Astrocyte (in vitro differentiated cells and primary cell): ENCODE data around the gene TRIM44. TPM values are rescaled to one million over a fixed set of nuclear protein-coding genes. Genes with fewer than 3 reads are reported as not detected.
"Not testable (repeated sequence)": the region's sequence is repeated elsewhere in the genome, so short reads cannot be mapped to it uniquely, and the experiment has no call there.

Experiments used
- DNase-seq: peaks from one replicate; pipeline ENCODE4 v3.0.0-alpha.2; 2010; ENCODE audit warnings: low read depth
- FAIRE-seq: peaks from 2 replicates; lab custom pipeline; 2011; peaks lifted over from hg19 to GRCh38; lab: Jason Lieb, UNC
- H2AFZ ChIP-seq: 2 replicates; pipeline ENCODE4 v1.6.0; 2012; ENCODE audit warnings: low read depth, low read length, inconsistent platforms
- H3K27ac ChIP-seq: 2 replicates; pipeline ENCODE4 v1.5.1; 2011; ENCODE audit warnings: low read depth, low read length, inconsistent platforms
- H3K27me3 ChIP-seq: 2 replicates; pipeline ENCODE4 v1.6.0; 2011; ENCODE audit warnings: low read length, inconsistent platforms; ENCODE audit not compliant: insufficient read depth
- H3K36me3 ChIP-seq: 2 replicates; pipeline ENCODE4 v1.5.1; 2011; ENCODE audit warnings: low read length, inconsistent platforms; ENCODE audit not compliant: insufficient read depth
- H3K4me1 ChIP-seq: 2 replicates; pipeline ENCODE4 v1.5.1; 2011; ENCODE audit warnings: low read length, inconsistent platforms; ENCODE audit not compliant: insufficient read depth
- H3K4me2 ChIP-seq: 2 replicates; pipeline ENCODE4 v1.6.0; 2012; ENCODE audit warnings: low read length, inconsistent platforms
- H3K4me3 ChIP-seq: 2 replicates; pipeline ENCODE4 v1.5.1; 2011; ENCODE audit warnings: low read depth, mild to moderate bottlenecking, low read length, inconsistent platforms; ENCODE audit not compliant: insufficient read depth
- H3K79me2 ChIP-seq: 2 replicates; pipeline ENCODE4 v1.6.0; 2012; ENCODE audit warnings: mild to moderate bottlenecking, low read length, inconsistent platforms; ENCODE audit not compliant: insufficient read depth
- H3K9ac ChIP-seq: 2 replicates; pipeline ENCODE4 v1.6.0; 2012; ENCODE audit warnings: mild to moderate bottlenecking, low read length, inconsistent platforms
- H3K9me3 ChIP-seq: 2 replicates; pipeline ENCODE4 v1.5.1; 2012; ENCODE audit warnings: low read depth, mild to moderate bottlenecking, low read length, inconsistent platforms; ENCODE audit not compliant: insufficient read depth
- H4K20me1 ChIP-seq: 2 replicates; pipeline ENCODE4 v1.6.0; 2012; ENCODE audit warnings: low read length, inconsistent platforms; ENCODE audit not compliant: insufficient read depth
- H3K27ac Mint-ChIP-seq: one replicate; pipeline ENCODE4 v1.8.0; 2021; ENCODE audit warnings: mild to moderate bottlenecking, mixed read lengths; ENCODE audit not compliant: unreplicated experiment
- H3K27me3 Mint-ChIP-seq: one replicate; pipeline ENCODE4 v1.8.0; 2021; ENCODE audit warnings: low read depth, mixed read lengths; ENCODE audit not compliant: unreplicated experiment
- H3K36me3 Mint-ChIP-seq: one replicate; pipeline ENCODE4 v1.8.0; 2021; ENCODE audit warnings: low read depth, mixed read lengths; ENCODE audit not compliant: unreplicated experiment
- H3K4me1 Mint-ChIP-seq: one replicate; pipeline ENCODE4 v1.8.0; 2021; ENCODE audit warnings: low read depth, mixed read lengths; ENCODE audit not compliant: unreplicated experiment
- H3K4me3 Mint-ChIP-seq: one replicate; pipeline ENCODE4 v1.8.0; 2021; ENCODE audit warnings: mild to moderate bottlenecking, moderate library complexity, mixed read lengths; ENCODE audit not compliant: unreplicated experiment
- H3K9me3 Mint-ChIP-seq: one replicate; pipeline ENCODE4 v1.8.0; 2021; ENCODE audit warnings: mild to moderate bottlenecking, mixed read lengths; ENCODE audit not compliant: unreplicated experiment
- EZH2 ChIP-seq: IDR thresholded peaks from 2 replicates; pipeline ENCODE4 v1.6.1; 2012; ENCODE audit warnings: mild to moderate bottlenecking, low read length, inconsistent platforms; ENCODE audit not compliant: insufficient read depth
- total RNA-seq: library from RNA; stranded (reverse); gene quantifications from 2 replicates; pipeline ENCODE4 v1.2.1, GENCODE V29; 2021
- TF ChIP-seq, protein P1 (sequence below): IDR thresholded peaks from 2 replicates; pipeline ENCODE4 v1.5.1; 2011; ENCODE audit warnings: low read depth, mild to moderate bottlenecking, inconsistent platforms, low read length, moderate library complexity; ENCODE audit not compliant: insufficient read depth

Gene TRIM44
- total RNA-seq, 1 donor from 2014 or later, result 61.0 TPM

DNA sequence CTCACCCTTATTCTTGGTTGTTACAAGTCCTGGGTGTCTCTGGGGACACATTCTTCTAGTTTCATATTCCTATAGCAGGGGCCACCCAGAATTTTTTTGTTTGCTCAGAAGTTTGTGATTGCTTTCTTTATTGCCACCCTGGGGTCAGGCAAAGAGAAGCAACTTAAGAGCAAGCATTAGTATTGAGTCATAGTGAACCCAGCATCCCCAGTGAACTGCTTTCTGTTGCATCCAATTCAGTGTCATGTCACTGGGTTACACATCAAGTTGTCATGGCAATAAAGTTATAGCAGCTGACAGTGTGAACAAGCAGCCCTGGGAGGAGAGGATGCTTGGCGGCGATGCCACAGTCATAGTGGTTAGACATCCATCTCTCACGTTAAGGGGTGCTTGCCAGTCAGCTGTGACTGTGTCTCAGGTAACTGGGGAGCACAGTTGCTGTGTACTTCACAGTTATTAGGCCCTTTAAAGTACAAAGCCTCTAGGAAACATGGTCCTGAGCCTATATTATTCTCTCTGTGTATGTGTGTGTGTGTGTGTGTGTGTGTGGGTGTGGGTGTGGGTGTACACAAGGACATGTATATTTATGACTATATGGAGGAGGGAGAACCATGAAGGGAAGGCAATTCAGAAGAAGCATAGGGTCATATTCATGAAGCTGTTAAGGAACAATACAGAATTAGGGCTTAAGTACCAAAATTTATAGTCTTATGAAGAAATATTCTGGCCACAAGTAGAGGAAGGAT lies 52.5 kb downstream of the TRIM44 start:
- H3K9me3 ChIP-seq, result no peaks in the 10 kb centered on the region
- no peak overlapping the region for H3K4me2 ChIP-seq
- H3K27me3 ChIP-seq, result no peaks in the 10 kb centered on the region
- peaks cover 94% of the 10 kb centered on the region for H4K20me1 ChIP-seq
- no peak overlapping the region for H3K27ac Mint-ChIP-seq
- H3K9ac ChIP-seq, result no peak overlapping the region
- no peak overlapping the region for H3K4me3 ChIP-seq
- peaks cover 66% of the 10 kb centered on the region for H3K79me2 ChIP-seq
- H3K9me3 Mint-ChIP-seq, result no peaks in the 10 kb centered on the region
- peaks cover 3% of the 10 kb centered on the region for H3K4me1 Mint-ChIP-seq
- FAIRE-seq (no peak), DNase-seq (peak; percentile 26)
- TF ChIP-seq, protein P1, sequence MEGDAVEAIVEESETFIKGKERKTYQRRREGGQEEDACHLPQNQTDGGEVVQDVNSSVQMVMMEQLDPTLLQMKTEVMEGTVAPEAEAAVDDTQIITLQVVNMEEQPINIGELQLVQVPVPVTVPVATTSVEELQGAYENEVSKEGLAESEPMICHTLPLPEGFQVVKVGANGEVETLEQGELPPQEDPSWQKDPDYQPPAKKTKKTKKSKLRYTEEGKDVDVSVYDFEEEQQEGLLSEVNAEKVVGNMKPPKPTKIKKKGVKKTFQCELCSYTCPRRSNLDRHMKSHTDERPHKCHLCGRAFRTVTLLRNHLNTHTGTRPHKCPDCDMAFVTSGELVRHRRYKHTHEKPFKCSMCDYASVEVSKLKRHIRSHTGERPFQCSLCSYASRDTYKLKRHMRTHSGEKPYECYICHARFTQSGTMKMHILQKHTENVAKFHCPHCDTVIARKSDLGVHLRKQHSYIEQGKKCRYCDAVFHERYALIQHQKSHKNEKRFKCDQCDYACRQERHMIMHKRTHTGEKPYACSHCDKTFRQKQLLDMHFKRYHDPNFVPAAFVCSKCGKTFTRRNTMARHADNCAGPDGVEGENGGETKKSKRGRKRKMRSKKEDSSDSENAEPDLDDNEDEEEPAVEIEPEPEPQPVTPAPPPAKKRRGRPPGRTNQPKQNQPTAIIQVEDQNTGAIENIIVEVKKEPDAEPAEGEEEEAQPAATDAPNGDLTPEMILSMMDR, result no peak
- no peak for TF ChIP-seq EZH2
- no peaks in the 10 kb centered on the region for H3K36me3 Mint-ChIP-seq
- H3K27ac ChIP-seq, result no peak overlapping the region
- H2AFZ ChIP-seq, result no peak overlapping the region
- H3K27me3 Mint-ChIP-seq, result no peaks in the 10 kb centered on the region
- H3K36me3 ChIP-seq, result no peaks in the 10 kb centered on the region
- H3K4me1 ChIP-seq, result peaks cover 4% of the 10 kb centered on the region
- no peak overlapping the region for H3K4me3 Mint-ChIP-seq

DNA sequence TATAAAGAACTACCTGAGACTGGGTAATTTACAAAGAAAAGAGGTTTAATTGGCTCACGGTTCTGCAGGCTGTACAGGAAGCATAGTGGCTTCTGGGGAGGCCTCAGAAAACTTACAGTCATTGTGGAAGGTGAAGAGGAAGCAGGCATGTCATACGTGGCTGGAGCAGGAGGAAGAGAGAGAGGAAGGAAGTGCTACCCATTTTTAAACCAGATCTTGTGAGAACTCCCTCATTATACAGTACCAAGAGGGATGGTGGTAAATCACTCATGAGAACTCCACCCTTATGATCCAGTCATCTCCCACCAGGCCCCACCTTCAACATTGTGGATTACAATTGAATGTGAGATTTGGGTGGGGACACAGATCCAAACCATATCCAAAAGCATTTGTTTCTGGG lies 53.1 kb downstream of the TRIM44 start:
- H3K4me3 ChIP-seq, H3K4me3 Mint-ChIP-seq, H3K4me1 Mint-ChIP-seq, H3K36me3 Mint-ChIP-seq, H3K36me3 ChIP-seq, FAIRE-seq, H3K4me2 ChIP-seq, H3K27ac Mint-ChIP-seq, H3K9ac ChIP-seq, H3K27me3 Mint-ChIP-seq, H3K9me3 Mint-ChIP-seq, H3K9me3 ChIP-seq, H2AFZ ChIP-seq, H3K27ac ChIP-seq, H3K27me3 ChIP-seq, DNase-seq, H3K4me1 ChIP-seq: not testable (repeated sequence)
- peaks cover 67% of the 10 kb centered on the region for H3K79me2 ChIP-seq
- H4K20me1 ChIP-seq, result peaks cover 95% of the 10 kb centered on the region

DNA sequence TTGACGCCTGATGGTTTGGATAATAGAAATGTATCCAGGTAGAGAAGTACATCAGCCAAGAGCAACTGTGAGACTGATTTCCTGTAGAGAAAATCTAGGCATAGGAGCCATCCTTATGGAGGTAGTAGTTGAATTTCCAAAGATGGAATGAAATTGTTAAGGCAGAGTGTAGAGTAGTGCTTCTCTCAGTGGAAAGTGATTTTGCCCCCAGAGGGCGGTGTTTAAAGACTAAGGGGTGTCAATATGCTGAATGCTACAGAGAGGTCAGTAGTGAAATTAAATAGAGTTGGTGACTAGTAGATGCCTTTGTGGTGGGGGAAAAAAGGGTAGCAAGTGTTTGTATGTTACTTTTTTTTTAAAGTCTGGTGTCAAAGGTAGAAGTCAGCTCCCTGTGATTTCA lies 54.5 kb downstream of the TRIM44 start:
- FAIRE-seq (no peak), DNase-seq (no peak)
- H3K9me3 Mint-ChIP-seq, result no peaks in the 10 kb centered on the region
- TF ChIP-seq, protein P1, result no peak
- no peak for TF ChIP-seq EZH2
- no peaks in the 10 kb centered on the region for H3K36me3 Mint-ChIP-seq
- Histone ChIP-seq H3K36me3 (no peaks in the 10 kb centered on the region), H2AFZ (no peak overlapping the region), H3K4me2 (no peak overlapping the region), H3K27me3 (no peaks in the 10 kb centered on the region), H3K4me3 (no peak overlapping the region), H4K20me1 (peaks cover 93% of the 10 kb centered on the region), H3K9me3 (no peaks in the 10 kb centered on the region), H3K9ac (no peak overlapping the region), H3K79me2 (peaks cover 76% of the 10 kb centered on the region), H3K4me1 (peaks cover 4% of the 10 kb centered on the region), H3K27ac (no peak overlapping the region)
- peaks cover 11% of the 10 kb centered on the region for H3K4me1 Mint-ChIP-seq
- H3K4me3 Mint-ChIP-seq, result no peak overlapping the region
- no peak overlapping the region for H3K27ac Mint-ChIP-seq
- H3K27me3 Mint-ChIP-seq, result no peaks in the 10 kb centered on the region
